ENCODE measurements around the gene MTPN. TPM values are rescaled to one million over a fixed set of nuclear protein-coding genes. Genes with fewer than 3 reads are reported as not detected.
A peak's percentile ranks its signal among the peaks of the same experiment; 100 is the strongest.

MTPN gene
- total RNA-seq, 4 donors from 2014 or later, result 59.6 to 83.3 (median 71.2) TPM

DNA sequence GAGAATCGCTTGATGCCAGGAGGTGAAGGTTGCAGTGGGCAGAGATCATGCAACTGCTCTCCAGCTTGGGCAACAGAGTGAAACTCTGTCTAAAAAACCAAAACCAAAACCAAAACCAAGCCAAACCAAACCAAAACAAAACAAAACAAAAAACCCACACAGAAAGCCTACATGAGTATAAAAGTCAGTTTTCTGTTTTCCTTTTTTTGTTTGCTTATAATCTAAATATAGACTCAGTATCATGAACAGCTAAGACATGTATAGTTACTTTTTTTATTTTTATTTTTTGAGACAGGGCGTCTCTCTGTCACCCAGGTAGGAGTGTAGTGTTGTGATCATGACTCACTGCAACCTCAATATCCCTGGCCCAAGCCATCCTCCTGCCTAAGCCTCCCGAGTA is 16.8 kb upstream of the MTPN start:
- intact Hi-C loops (cut with DNase I; ENCODE audit: low total_unique reads), result no loop called here
- TF ChIP-seq, protein P1, sequence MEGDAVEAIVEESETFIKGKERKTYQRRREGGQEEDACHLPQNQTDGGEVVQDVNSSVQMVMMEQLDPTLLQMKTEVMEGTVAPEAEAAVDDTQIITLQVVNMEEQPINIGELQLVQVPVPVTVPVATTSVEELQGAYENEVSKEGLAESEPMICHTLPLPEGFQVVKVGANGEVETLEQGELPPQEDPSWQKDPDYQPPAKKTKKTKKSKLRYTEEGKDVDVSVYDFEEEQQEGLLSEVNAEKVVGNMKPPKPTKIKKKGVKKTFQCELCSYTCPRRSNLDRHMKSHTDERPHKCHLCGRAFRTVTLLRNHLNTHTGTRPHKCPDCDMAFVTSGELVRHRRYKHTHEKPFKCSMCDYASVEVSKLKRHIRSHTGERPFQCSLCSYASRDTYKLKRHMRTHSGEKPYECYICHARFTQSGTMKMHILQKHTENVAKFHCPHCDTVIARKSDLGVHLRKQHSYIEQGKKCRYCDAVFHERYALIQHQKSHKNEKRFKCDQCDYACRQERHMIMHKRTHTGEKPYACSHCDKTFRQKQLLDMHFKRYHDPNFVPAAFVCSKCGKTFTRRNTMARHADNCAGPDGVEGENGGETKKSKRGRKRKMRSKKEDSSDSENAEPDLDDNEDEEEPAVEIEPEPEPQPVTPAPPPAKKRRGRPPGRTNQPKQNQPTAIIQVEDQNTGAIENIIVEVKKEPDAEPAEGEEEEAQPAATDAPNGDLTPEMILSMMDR (IDR thresholded peaks at IDR 0.05), result no peak
- no peak for DNase-seq (ENCODE audit: low spot score in 2 of 2)
- whole genome bisulfite sequencing, 2 donors, result 90 to 92% methylated on average over 3 of the region's 3 CpGs
- no peak overlapping the region for H3K4me3 ChIP-seq (ENCODE audit: low read depth, poor library complexity, severe bottlenecking)

DNA sequence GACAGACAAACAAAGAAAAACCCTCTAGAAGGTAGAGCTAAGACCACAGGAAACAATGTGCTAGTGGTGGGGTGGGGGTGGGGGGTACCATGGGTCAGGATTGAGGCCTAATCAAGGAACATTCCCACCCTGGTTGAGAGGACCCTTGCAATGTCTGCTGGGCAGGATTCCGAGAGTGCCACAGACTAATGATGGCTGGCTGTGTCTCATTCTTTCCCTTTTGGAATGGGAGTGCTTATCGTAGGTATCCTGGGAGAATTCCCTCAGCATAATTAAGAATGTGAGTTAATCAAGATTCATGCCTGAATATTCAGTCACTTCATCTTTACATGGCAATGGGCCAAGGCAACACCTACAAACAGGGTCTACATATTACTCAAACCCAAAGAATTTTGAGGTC is 14.7 kb upstream of the MTPN start:
- WGBS, 2 donors, result 80 to 97% methylated on average over 2 of the region's 2 CpGs
- TF ChIP-seq, protein P1 (IDR thresholded peaks at IDR 0.05), result no peak
- TF ChIP-seq POLR2A (IDR thresholded peaks at IDR 0.05), result no peak
- intact Hi-C loops (cut with DNase I; ENCODE audit: low total_unique reads), result no loop called here
- no peak for DNase-seq (ENCODE audit: low spot score in 2 of 2)
- H3K4me3 ChIP-seq (ENCODE audit: low read depth, poor library complexity, severe bottlenecking), result no peak overlapping the region

DNA sequence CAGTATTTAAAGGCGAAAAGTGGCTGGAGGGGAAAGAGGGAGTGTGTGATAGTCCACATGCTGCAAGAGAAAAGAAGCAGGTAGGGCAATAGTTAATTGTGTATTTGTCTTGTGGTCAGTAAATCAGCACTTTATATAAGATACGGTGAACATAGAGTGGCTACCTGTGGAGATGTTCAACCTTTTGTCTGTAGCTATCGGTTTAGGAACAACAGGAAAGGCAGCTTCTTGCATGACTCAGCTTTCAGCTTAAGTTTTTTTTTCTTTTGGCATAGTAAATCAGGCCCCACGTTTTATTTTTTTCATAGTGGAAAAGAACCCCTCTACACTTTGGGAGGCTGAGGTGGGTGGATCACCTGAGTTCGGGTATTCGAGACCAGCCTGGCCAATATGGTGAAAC is 14.2 kb upstream of the MTPN start:
- H3K4me3 ChIP-seq (ENCODE audit: low read depth, poor library complexity, severe bottlenecking), result no peak overlapping the region
- TF ChIP-seq, protein P1 (IDR thresholded peaks at IDR 0.05), result no peak
- TF ChIP-seq POLR2A (IDR thresholded peaks at IDR 0.05), result no peak
- no peak for DNase-seq (ENCODE audit: low spot score in 2 of 2)
- 46 to 61% methylated on average over 6 of the region's 6 CpGs for WGBS, 2 donors
- intact Hi-C loops (cut with DNase I; ENCODE audit: low total_unique reads), result no loop called here

DNA sequence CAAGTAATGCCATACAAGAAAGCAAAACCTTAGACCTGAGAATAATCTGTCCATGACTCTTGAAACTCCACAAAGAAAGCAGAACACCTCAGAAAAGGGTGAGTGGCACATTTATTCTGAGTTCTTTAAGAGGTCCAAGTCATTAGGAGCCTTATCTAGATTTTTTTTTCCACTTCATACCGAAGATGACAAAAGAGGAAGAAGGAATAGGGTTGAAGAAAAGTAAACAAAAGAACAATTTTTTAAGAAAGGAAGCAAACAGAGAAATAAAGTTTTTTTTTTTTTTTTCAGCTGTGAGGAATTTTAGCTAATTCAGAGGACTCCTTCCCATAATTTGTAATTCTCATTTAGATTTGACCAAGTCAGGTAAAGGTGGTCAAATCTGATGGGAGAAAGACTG is 13.1 kb upstream of the MTPN start:
- intact Hi-C loops (cut with DNase I; ENCODE audit: low total_unique reads), result no loop called here
- TF ChIP-seq POLR2A (IDR thresholded peaks at IDR 0.05), result no peak
- TF ChIP-seq, protein P1 (IDR thresholded peaks at IDR 0.05), result no peak
- WGBS, 2 donors, result 71 to 76% methylated on average over 1 of the region's 1 CpG
- no peak overlapping the region for H3K4me3 ChIP-seq (ENCODE audit: low read depth, poor library complexity, severe bottlenecking)
- DNase-seq (ENCODE audit: low spot score in 2 of 2), result no peak

DNA sequence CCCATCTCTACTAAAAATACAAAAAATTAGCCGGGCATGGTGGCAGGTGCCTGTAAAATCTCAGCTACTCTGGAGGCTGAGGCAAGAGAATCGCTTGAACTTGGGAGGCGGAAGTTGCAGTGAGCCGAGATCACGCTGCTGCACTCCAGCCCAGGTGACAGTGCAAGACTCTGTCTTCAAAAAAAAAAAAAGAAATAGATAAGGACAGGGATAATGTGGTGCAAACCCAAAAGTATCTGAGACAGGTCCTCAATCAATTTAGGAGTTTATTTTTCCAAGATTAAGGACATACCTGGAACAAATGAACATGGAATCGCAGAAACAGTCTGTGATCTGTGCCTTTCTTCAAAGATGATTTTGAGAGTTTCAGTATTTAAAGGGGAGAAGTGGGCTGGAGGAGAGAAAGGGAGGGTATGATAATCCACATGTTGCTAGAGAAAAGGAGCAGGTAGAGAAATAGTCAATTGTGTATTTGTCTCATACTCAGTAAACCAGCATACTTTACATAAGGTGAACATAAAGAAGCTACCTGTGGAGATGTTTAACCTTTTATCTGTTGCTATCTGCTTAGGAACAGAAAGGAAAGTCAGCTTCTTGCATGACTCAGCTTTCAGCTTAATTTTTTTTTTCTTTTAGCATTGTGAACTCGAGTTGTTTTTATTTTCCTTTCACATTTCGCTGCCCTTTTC is 4.9 kb upstream of the MTPN start:
- 82 to 89% methylated on average over 8 of the region's 8 CpGs for WGBS, 2 donors
- no peak overlapping the region for H3K4me3 ChIP-seq (ENCODE audit: low read depth, poor library complexity, severe bottlenecking)
- TF ChIP-seq POLR2A (IDR thresholded peaks at IDR 0.05), result no peak
- TF ChIP-seq, protein P1 (IDR thresholded peaks at IDR 0.05), result no peak
- DNase-seq (ENCODE audit: low spot score in 2 of 2), result no peak
- intact Hi-C loops (cut with DNase I; ENCODE audit: low total_unique reads), result no loop called here

DNA sequence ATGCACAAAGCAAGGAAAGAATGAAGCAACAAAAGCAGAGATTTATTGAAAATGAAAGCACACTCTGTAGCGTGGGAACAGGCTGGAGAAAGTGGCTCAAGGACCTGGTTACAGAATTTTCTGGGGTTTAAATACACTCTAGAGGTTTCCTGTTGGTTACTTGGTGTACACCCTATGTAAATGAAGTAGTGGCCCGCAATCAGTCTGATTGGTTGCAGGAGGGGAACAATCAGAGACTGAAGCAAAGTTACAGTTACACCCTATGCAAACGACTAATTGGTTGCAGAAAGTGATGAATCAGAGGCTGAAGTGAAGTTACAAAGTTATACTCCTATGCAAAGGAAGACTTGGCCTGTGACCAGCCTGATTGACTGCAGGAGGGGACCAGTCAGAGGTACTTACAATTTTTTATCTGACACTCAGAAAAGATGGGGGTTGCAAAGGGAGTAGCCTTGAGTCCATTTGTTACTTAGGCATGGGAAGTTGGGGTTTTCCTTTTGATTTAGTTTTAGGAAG is 3.6 kb upstream of the MTPN start:
- 29 to 39% methylated on average over 3 of the region's 3 CpGs for WGBS, 2 donors
- DNase-seq (ENCODE audit: low spot score in 2 of 2), result peak in 1 of 2 donors; percentile 21
- TF ChIP-seq, protein P1 (IDR thresholded peaks at IDR 0.05), result no peak
- TF ChIP-seq POLR2A (IDR thresholded peaks at IDR 0.05), result no peak
- intact Hi-C loops (cut with DNase I; ENCODE audit: low total_unique reads), result no loop called here
- peak overlapping the region; percentile 1 for H3K4me3 ChIP-seq (ENCODE audit: low read depth, poor library complexity, severe bottlenecking)

Data from lower leg skin (tissue), 4 donors.